ENCODE measurements around the gene LRP1-AS. TPM values are rescaled to one million over a fixed set of nuclear protein-coding genes. Genes with fewer than 3 reads are reported as not detected.

LRP1-AS gene
- total RNA-seq, 1 experiment from 2014 or later: not detected

DNA sequence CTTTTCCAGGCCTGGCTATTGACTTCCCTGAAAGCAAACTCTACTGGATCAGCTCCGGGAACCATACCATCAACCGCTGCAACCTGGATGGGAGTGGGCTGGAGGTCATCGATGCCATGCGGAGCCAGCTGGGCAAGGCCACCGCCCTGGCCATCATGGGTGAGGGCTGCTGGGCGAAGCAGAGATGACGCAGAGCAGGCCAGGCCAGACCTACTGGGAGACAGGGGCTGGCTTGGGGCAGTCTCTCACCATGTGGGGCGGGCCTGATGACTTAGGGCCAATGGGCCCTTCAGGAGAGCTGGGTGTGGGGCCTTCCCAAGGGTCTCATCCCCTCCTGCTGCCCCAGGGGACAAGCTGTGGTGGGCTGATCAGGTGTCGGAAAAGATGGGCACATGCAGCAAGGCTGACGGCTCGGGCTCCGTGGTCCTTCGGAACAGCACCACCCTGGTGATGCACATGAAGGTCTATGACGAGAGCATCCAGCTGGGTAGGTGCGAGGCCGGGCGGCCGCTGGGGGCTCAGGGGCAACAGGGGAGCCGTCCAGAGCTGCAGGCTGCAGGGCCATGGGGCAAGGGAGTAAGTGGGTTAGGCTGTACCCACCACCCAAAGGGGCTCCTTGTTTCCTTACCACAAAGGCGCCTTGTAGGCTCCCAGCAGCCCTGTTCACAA is 33.0 kb upstream of the LRP1-AS start:
- peaks cover under 1% of the 10 kb centered on the region; the same call in 1 of the 2 replicates for H3K36me3 ChIP-seq (ENCODE audit: low read depth, low read length)
- H3K4me3 ChIP-seq (ENCODE audit: low read length): no peak overlapping the region
- H3K9me2 ChIP-seq (replicated peaks; ENCODE audit: low read length): no peaks in the 10 kb centered on the region
- ATAC-seq (no peak), DNase-seq (no peak)
- no peak overlapping the region for H3K27ac ChIP-seq (ENCODE audit: low read length)
- no peak overlapping the region for H3K4me2 ChIP-seq (ENCODE audit: low read length)
- no peak overlapping the region for H2AFZ ChIP-seq (ENCODE audit: low read length)
- ChIA-PET CTCF (interaction anchor here (0.6 kb wide), 1 partner anchor 53 kb away, joined by 3 read pairs; no protein-coding TSS in a partner anchor), POLR2A (ENCODE audit: unreplicated experiment) (no interaction called here)
- BruUV-seq (replicated peaks): no TSS peak
- H3K9me3 ChIP-seq (ENCODE audit: low read length): no peaks in the 10 kb centered on the region
- no peaks in the 10 kb centered on the region for H4K20me1 ChIP-seq (ENCODE audit: low read length)
- intact Hi-C loops (cut with micrococcal nuclease): loop anchor here (5.0 kb wide), 1 partner anchor 113 kb away; no protein-coding TSS in a partner anchor
- H3F3A ChIP-seq (ENCODE audit: low read length, unreplicated experiment): no peaks in the 10 kb centered on the region
- peaks cover 24% of the 10 kb centered on the region for H3K4me1 ChIP-seq (ENCODE audit: insufficient read depth, low read length)
- TF ChIP-seq EZH2 (IDR thresholded peaks at IDR 0.05; ENCODE audit: low read length, unreplicated experiment) (no peak), EZH2phosphoT487 (IDR thresholded peaks at IDR 0.05; ENCODE audit: borderline replicate concordance, low read length) (no peak), CTCF (conservative IDR thresholded peaks at IDR 0.05; ENCODE audit: low read depth, low read length) (no peak)
- H3K9ac ChIP-seq (ENCODE audit: low read length): no peak overlapping the region
- no peaks in the 10 kb centered on the region for H3K79me2 ChIP-seq (ENCODE audit: low read length)
- H3K27me3 ChIP-seq (ENCODE audit: low read length): no peaks in the 10 kb centered on the region

GRCh38 chr12:57179331-57180086 is 32.1 kb upstream of the LRP1-AS start:
- Histone ChIP-seq H3K79me2 (ENCODE audit: low read length) (no peaks in the 10 kb centered on the region), H2AFZ (ENCODE audit: low read length) (no peak overlapping the region), H3K4me2 (ENCODE audit: low read length) (no peak overlapping the region), H3F3A (ENCODE audit: low read length, unreplicated experiment) (no peaks in the 10 kb centered on the region), H3K27me3 (ENCODE audit: low read length) (no peaks in the 10 kb centered on the region), H4K20me1 (ENCODE audit: low read length) (no peaks in the 10 kb centered on the region), H3K27ac (ENCODE audit: low read length) (no peak overlapping the region), H3K36me3 (ENCODE audit: low read depth, low read length) (no peaks in the 10 kb centered on the region; the same call in 1 of the 2 replicates), H3K9ac (ENCODE audit: low read length) (no peak overlapping the region), H3K4me3 (ENCODE audit: low read length) (no peak overlapping the region), H3K4me1 (ENCODE audit: insufficient read depth, low read length) (peaks cover 27% of the 10 kb centered on the region), H3K9me3 (ENCODE audit: low read length) (no peaks in the 10 kb centered on the region), H3K9me2 (replicated peaks; ENCODE audit: low read length) (no peaks in the 10 kb centered on the region)
- ATAC-seq: no peak
- BruUV-seq (replicated peaks): TSS peak; percentile 28
- intact Hi-C loops (cut with micrococcal nuclease): loop anchor here (5.0 kb wide), 1 partner anchor 112 kb away; no protein-coding TSS in a partner anchor
- TF ChIP-seq CTCF (conservative IDR thresholded peaks at IDR 0.05; ENCODE audit: low read depth, low read length) (no peak), EZH2 (IDR thresholded peaks at IDR 0.05; ENCODE audit: low read length, unreplicated experiment) (no peak), EZH2phosphoT487 (IDR thresholded peaks at IDR 0.05; ENCODE audit: borderline replicate concordance, low read length) (no peak)
- no peak for DNase-seq
- ChIA-PET CTCF (interaction anchor here (0.6 kb wide), 1 partner anchor 52 kb away, joined by 3 read pairs; no protein-coding TSS in a partner anchor), POLR2A (ENCODE audit: unreplicated experiment) (no interaction called here)
